ENCODE results near the gene FAM234B.

- TF ChIP-seq GATA3 (IDR thresholded peaks at IDR 0.05; ENCODE audit: low read depth, low read length) (no peak), GATA2 (IDR thresholded peaks at IDR 0.05; ENCODE audit: low read depth, low read length) (no peak)
These were observed 42.5 kb upstream of the FAM234B start for GRCh38 chr12:13001775-13002040.
